ENCODE results near the gene TAPBPL.
"Not testable (repeated sequence)": the region's sequence is repeated elsewhere in the genome, so short reads cannot be mapped to it uniquely, and the experiment has no call there.

TAPBPL gene

GRCh38 chr12:6463858-6464257, 12.0 kb downstream of the TAPBPL start:
- no peak for DNase-seq (ENCODE audit: low read depth)

GRCh38 chr12:6464531-6464930, 12.7 kb downstream of the TAPBPL start:
- DNase-seq (ENCODE audit: low read depth): no peak

- peak; percentile 52 for DNase-seq (ENCODE audit: low read depth)
Observed at GRCh38 chr12:6465467-6466183, 13.8 kb downstream of the TAPBPL start.

- no peak for DNase-seq (ENCODE audit: low read depth)
Observed at GRCh38 chr12:6466184-6466573, 14.3 kb downstream of the TAPBPL start.

- not testable (repeated sequence) for DNase-seq (ENCODE audit: low read depth)
Observed at GRCh38 chr12:6466751-6467150, 14.9 kb downstream of the TAPBPL start.

GRCh38 chr12:6467571-6468282, 15.9 kb downstream of the TAPBPL start:
- DNase-seq (ENCODE audit: low read depth): not testable (repeated sequence)

- DNase-seq (ENCODE audit: low read depth): no peak
Observed at GRCh38 chr12:6468283-6468575, 16.4 kb downstream of the TAPBPL start.

GRCh38 chr12:6469092-6469491, 17.2 kb downstream of the TAPBPL start:
- DNase-seq (ENCODE audit: low read depth): no peak

- no peak for DNase-seq (ENCODE audit: low read depth)
Observed at GRCh38 chr12:6469609-6470374, 17.9 kb downstream of the TAPBPL start.

- peak; percentile 95 for DNase-seq (ENCODE audit: low read depth)
Observed at GRCh38 chr12:6470375-6471163, 18.7 kb downstream of the TAPBPL start, which contains the start of gene VAMP1. VAMP1 (minus strand) TSS chr12:6470677; CDS start chr12:6470531, 146 bp downstream.

GRCh38 chr12:6471989-6472360, 20.1 kb downstream of the TAPBPL start:
- peak; percentile 36 for DNase-seq (ENCODE audit: low read depth)

- DNase-seq (ENCODE audit: low read depth): no peak
Observed at GRCh38 chr12:6472491-6472890, 20.6 kb downstream of the TAPBPL start.

GRCh38 chr12:6475233-6475975, 23.6 kb downstream of the TAPBPL start:
- not testable (repeated sequence) for DNase-seq (ENCODE audit: low read depth)

- peak; percentile 27 for DNase-seq (ENCODE audit: low read depth)
Observed at GRCh38 chr12:6476489-6476888, 24.6 kb downstream of the TAPBPL start.

- not testable (repeated sequence) for DNase-seq (ENCODE audit: low read depth)
Observed at GRCh38 chr12:6477601-6478377, 25.9 kb downstream of the TAPBPL start.

- DNase-seq (ENCODE audit: low read depth): peak; percentile 67
Observed at GRCh38 chr12:6478416-6478815, 26.6 kb downstream of the TAPBPL start.

- no peak for DNase-seq (ENCODE audit: low read depth)
Observed at GRCh38 chr12:6488240-6488639, 36.4 kb downstream of the TAPBPL start.

GRCh38 chr12:6489449-6489848, 37.6 kb downstream of the TAPBPL start:
- DNase-seq (ENCODE audit: low read depth): no peak

GRCh38 chr12:6490673-6491072, 38.8 kb downstream of the TAPBPL start:
- not testable (repeated sequence) for DNase-seq (ENCODE audit: low read depth)

- peak; percentile 86 for DNase-seq (ENCODE audit: low read depth)
Observed at GRCh38 chr12:6492838-6493496, 41.1 kb downstream of the TAPBPL start, which contains the start of gene MRPL51. MRPL51 (minus strand) TSS chr12:6493262; CDS start chr12:6493136, 126 bp downstream.
